D721Med (cell line): Measurements from ENCODE around the gene ZNF473.

ENCODE experiments used
- DNase-seq: peaks from one replicate; pipeline ENCODE4 v3.0.0; 2011; ENCODE audit warnings: low spot score; ENCODE audit not compliant: insufficient read length
- FAIRE-seq: peaks from 2 replicates; lab custom pipeline; 2011; peaks lifted over from hg19 to GRCh38; lab: Jason Lieb, UNC
- CTCF ChIP-seq: IDR thresholded peaks from 2 replicates; pipeline ENCODE4 v1.5.1; 2012; ENCODE audit warnings: mild to moderate bottlenecking, control low read depth; ENCODE audit not compliant: insufficient read depth; ENCODE audit errors: missing control alignments

Gene ZNF473

GRCh38 chr19:50036908-50037307, 11.1 kb downstream of the ZNF473 start:
- no peak for TF ChIP-seq CTCF
- no peak for FAIRE-seq

GRCh38 chr19:50039968-50040367, 14.2 kb downstream of the ZNF473 start:
- DNase-seq, result no peak
- TF ChIP-seq CTCF, result no peak
- FAIRE-seq, result no peak

More at GRCh38 chr19:50036908-50037307, 11.1 kb downstream of the ZNF473 start:
- DNase-seq, result no peak

GRCh38 chr19:50040967-50041366, 15.2 kb downstream of the ZNF473 start:
- no peak for TF ChIP-seq CTCF
- DNase-seq (no peak), FAIRE-seq (no peak)

- no peak for TF ChIP-seq CTCF
- DNase-seq (no peak), FAIRE-seq (no peak)
These were observed 16.7 kb downstream of the ZNF473 start for GRCh38 chr19:50042363-50043024.

- TF ChIP-seq CTCF, result no peak
- no peak for FAIRE-seq
- DNase-seq, result no peak
These were observed 18.2 kb downstream of the ZNF473 start for GRCh38 chr19:50043967-50044366.

- TF ChIP-seq CTCF, result no peak
- no peak for DNase-seq
- FAIRE-seq, result no peak
These were observed 19.1 kb downstream of the ZNF473 start for GRCh38 chr19:50044922-50045321.
